H1 (cell line): ENCODE data around the gene PRR7. TPM values are rescaled to one million over a fixed set of nuclear protein-coding genes. Genes with fewer than 3 reads are reported as not detected.

ENCODE experiments used
- CTCF ChIA-PET: fragments of 300-600 bp; sonication (Branson Sonifier 250); formaldehyde crosslinking; loops from one replicate; lab custom pipeline; 2021; ENCODE audit not compliant: partially characterized antibody; lab: Charles Lee
- POLR2A ChIA-PET: fragments of 300-600 bp; sonication (Branson Sonifier 250); formaldehyde crosslinking; loops from one replicate; lab custom pipeline; 2021; ENCODE audit warnings: inconsistent platforms; ENCODE audit not compliant: partially characterized antibody; lab: Charles Lee
- DNase-seq, 2 experiments: peaks; one replicate each; pipeline versions ENCODE4 v3.0.0 to v3.0.0-alpha.2; 2010 to 2022; ENCODE audit warnings: low spot score in 2 of 2, low read depth in 1 of 2, mixed read lengths in 1 of 2
- FAIRE-seq: peaks from 2 replicates; lab custom pipeline; 2011; peaks lifted over from hg19 to GRCh38; lab: Jason Lieb, UNC
- H2AFZ ChIP-seq: 2 replicates; pipeline ENCODE4 v1.8.1; 2012; ENCODE audit warnings: low read length, inconsistent platforms
- H2AK5ac ChIP-seq: 2 replicates; pipeline ENCODE4 v1.6.1; 2013; ENCODE audit warnings: low read depth, low read length
- H2BK120ac ChIP-seq: replicated peaks from 2 replicates; pipeline ENCODE3; 2013; ENCODE audit warnings: low read depth, low read length, inconsistent platforms
- H2BK12ac ChIP-seq: 2 replicates; pipeline ENCODE4 v1.6.1; 2013; ENCODE audit warnings: low read depth, low read length
- H2BK15ac ChIP-seq: 2 replicates; pipeline ENCODE4 v1.6.1; 2013; ENCODE audit warnings: low read length
- H2BK20ac ChIP-seq: 2 replicates; pipeline ENCODE4 v1.6.1; 2013; ENCODE audit warnings: low read length
- H2BK5ac ChIP-seq: 2 replicates; pipeline ENCODE4 v1.6.1; 2013; ENCODE audit warnings: low read depth, low read length
- H3K14ac ChIP-seq: 2 replicates; pipeline ENCODE4 v1.6.1; 2013; ENCODE audit warnings: inconsistent platforms; ENCODE audit not compliant: insufficient read length
- H3K18ac ChIP-seq: 2 replicates; pipeline ENCODE4 v1.6.1; 2013; ENCODE audit warnings: low read length; ENCODE audit errors: extremely low read depth
- H3K23ac ChIP-seq: 2 replicates; pipeline ENCODE4 v1.6.1; 2013; ENCODE audit warnings: inconsistent platforms; ENCODE audit not compliant: insufficient read length
- H3K23me2 ChIP-seq: 2 replicates; pipeline ENCODE4 v1.6.1; 2013; ENCODE audit warnings: low read depth, low read length
- H3K27ac ChIP-seq: 2 replicates; pipeline ENCODE4 v1.6.1; 2011; ENCODE audit warnings: low read depth, low read length, inconsistent platforms
- H3K27me3 ChIP-seq, 4 experiments: replicated peaks in 1 of 4; 1 replicate in 1 of 4; 2 replicates in 3 of 4; pipeline versions ENCODE4 v1.6.1 to v1.8.1; 2011 to 2013; ENCODE audit warnings: low read length in 3 of 4, mild to moderate bottlenecking in 3 of 4, inconsistent platforms in 2 of 4, mixed read lengths in 2 of 4, moderate library complexity in 1 of 4; ENCODE audit not compliant: control insufficient read depth in 3 of 4, insufficient read depth in 3 of 4; ENCODE audit errors: extremely low read depth in 1 of 4
- H3K36me3 ChIP-seq, 4 experiments: 2 replicates each; pipeline versions ENCODE4 v1.6.1 to v1.8.1; 2011 to 2013; ENCODE audit warnings: mild to moderate bottlenecking in 4 of 4, low read length in 3 of 4, moderate library complexity in 2 of 4, control low read depth in 1 of 4, inconsistent platforms in 1 of 4; ENCODE audit not compliant: insufficient read depth in 4 of 4, control insufficient read depth in 2 of 4
- H3K4ac ChIP-seq: replicated peaks from 2 replicates; pipeline ENCODE3; 2013; ENCODE audit warnings: low read length, low read depth, mixed read lengths, inconsistent platforms; ENCODE audit not compliant: insufficient read length
- H3K4me1 ChIP-seq, 4 experiments: replicated peaks in 1 of 4; 1 replicate in 1 of 4; 2 replicates in 3 of 4; pipeline versions ENCODE4 v1.6.1 to v1.8.1; 2011 to 2013; ENCODE audit warnings: low read length in 3 of 4, inconsistent platforms in 2 of 4, mixed read lengths in 1 of 4; ENCODE audit not compliant: insufficient read depth in 4 of 4, control insufficient read depth in 3 of 4
- H3K4me2 ChIP-seq, 2 experiments: 2 replicates each; pipeline versions ENCODE4 v1.6.1 to v1.8.1; 2011 to 2013; ENCODE audit warnings: low read depth in 2 of 2, low read length in 2 of 2, control low read depth in 1 of 2, inconsistent platforms in 1 of 2, mild to moderate bottlenecking in 1 of 2; ENCODE audit not compliant: insufficient read depth in 1 of 2
- H3K4me3 ChIP-seq, 4 experiments: fragments of 200-600, 300-600 bp in 1 of 4; sonication (generic), shearing (Covaris generic), sonication (Bioruptor Twin) in 1 of 4; 2 replicates each; pipeline versions ENCODE4 v1.5.1 to v1.8.1; 2011 to 2016; ENCODE audit warnings: low read length in 4 of 4, low read depth in 3 of 4, control low read depth in 2 of 4, inconsistent platforms in 2 of 4, mild to moderate bottlenecking in 2 of 4, mixed read lengths in 1 of 4, moderate library complexity in 1 of 4; ENCODE audit not compliant: insufficient read depth in 2 of 4; ENCODE audit errors: extremely low read depth in 1 of 4
- H3K56ac ChIP-seq: replicated peaks from 2 replicates; pipeline ENCODE3; 2013; ENCODE audit warnings: low read depth, mild to moderate bottlenecking, mixed read lengths, low read length, inconsistent platforms; ENCODE audit not compliant: insufficient read length
- H3K79me1 ChIP-seq: 2 replicates; pipeline ENCODE4 v1.6.1; 2013; ENCODE audit warnings: low read depth, low read length, control low read depth
- H3K79me2 ChIP-seq, 2 experiments: 2 replicates each; pipeline versions ENCODE4 v1.6.1 to v1.8.1; 2012 to 2013; ENCODE audit warnings: low read length in 2 of 2, mild to moderate bottlenecking in 2 of 2, inconsistent platforms in 1 of 2; ENCODE audit not compliant: insufficient read depth in 2 of 2, control insufficient read depth in 1 of 2
- H3K9ac ChIP-seq, 4 experiments: replicated peaks in 1 of 4; 1 replicate in 1 of 4; 2 replicates in 3 of 4; pipeline versions ENCODE4 v1.6.1 to v1.8.1; 2011 to 2013; ENCODE audit warnings: low read depth in 3 of 4, low read length in 3 of 4, control low read depth in 2 of 4, mild to moderate bottlenecking in 2 of 4, moderate library complexity in 2 of 4, inconsistent platforms in 1 of 4; ENCODE audit errors: extremely low read depth in 1 of 4
- H3K9me3 ChIP-seq, 2 experiments: 2 replicates each; pipeline versions ENCODE4 v1.6.1 to v1.8.1; 2012 to 2013; ENCODE audit warnings: mild to moderate bottlenecking in 2 of 2, moderate library complexity in 2 of 2, control low read depth in 1 of 2, inconsistent platforms in 1 of 2, low read depth in 1 of 2, low read length in 1 of 2, mixed read lengths in 1 of 2; ENCODE audit not compliant: insufficient read depth in 2 of 2
- H4K20me1 ChIP-seq, 2 experiments: replicated peaks in 1 of 2; 2 replicates each; pipeline versions ENCODE3 to v1.8.1; 2011 to 2013; ENCODE audit warnings: inconsistent platforms in 2 of 2, low read length in 2 of 2, mild to moderate bottlenecking in 1 of 2; ENCODE audit not compliant: insufficient read depth in 2 of 2, control insufficient read depth in 1 of 2
- H4K5ac ChIP-seq: 2 replicates; pipeline ENCODE4 v1.6.1; 2013; ENCODE audit warnings: low read length, low read depth, mixed read lengths, inconsistent platforms; ENCODE audit not compliant: insufficient read length
- H4K8ac ChIP-seq: 2 replicates; pipeline ENCODE4 v1.8.0; 2013; ENCODE audit warnings: mild to moderate bottlenecking, moderate library complexity, low read length, inconsistent platforms; ENCODE audit not compliant: insufficient read depth; ENCODE audit errors: extremely low read depth
- H4K91ac ChIP-seq: replicated peaks from 2 replicates; pipeline ENCODE3; 2013; ENCODE audit warnings: low read length, mixed read lengths, inconsistent platforms; ENCODE audit not compliant: insufficient read length
- BRCA1 ChIP-seq: IDR thresholded peaks from 2 replicates; pipeline ENCODE4 v1.6.1; 2012; ENCODE audit warnings: low read depth, low read length, improper control_type of control experiment
- CTBP2 ChIP-seq: IDR thresholded peaks from 2 replicates; pipeline ENCODE4 v1.7.0; 2011; ENCODE audit warnings: borderline replicate concordance, mild to moderate bottlenecking, moderate library complexity, mixed read lengths, low read length; ENCODE audit not compliant: insufficient read depth, insufficient read length
- CTCF ChIP-seq, 3 experiments: IDR thresholded peaks; 1 replicate in 2 of 3; 2 replicates in 1 of 3; pipeline versions ENCODE4 v1.5.1 to v1.6.1; 2011; ENCODE audit warnings: low read length in 3 of 3, mild to moderate bottlenecking in 3 of 3, inconsistent platforms in 2 of 3, low read depth in 1 of 3, moderate library complexity in 1 of 3; ENCODE audit not compliant: insufficient read depth in 1 of 3; ENCODE audit errors: control extremely low read depth in 1 of 3
- POLR2A ChIP-seq, 2 experiments: IDR thresholded peaks; 1 replicate in 1 of 2; 2 replicates in 1 of 2; pipeline ENCODE4 v1.6.1; 2011; ENCODE audit warnings: low read depth in 2 of 2, low read length in 2 of 2, mild to moderate bottlenecking in 2 of 2; ENCODE audit errors: control extremely low read depth in 1 of 2
- POLR2AphosphoS5 ChIP-seq: IDR thresholded peaks from 2 replicates; pipeline ENCODE4 v1.6.1; 2011; ENCODE audit warnings: low read depth, low read length
- RAD21 ChIP-seq, 2 experiments: IDR thresholded peaks in 1 of 2; conservative IDR thresholded peaks in 1 of 2; 2 replicates each; pipeline ENCODE4 v1.6.1; 2011; ENCODE audit warnings: low read depth in 2 of 2, low read length in 2 of 2, improper control_type of control experiment in 1 of 2, inconsistent platforms in 1 of 2, mild to moderate bottlenecking in 1 of 2, moderate library complexity in 1 of 2
- RXRA ChIP-seq: IDR thresholded peaks from 2 replicates; pipeline ENCODE4 v1.6.1; 2011; ENCODE audit warnings: low read depth, mild to moderate bottlenecking, low read length, moderate library complexity; ENCODE audit not compliant: insufficient read depth
- TEAD4 ChIP-seq: IDR thresholded peaks from 2 replicates; pipeline ENCODE4 v1.6.1; 2012; ENCODE audit warnings: low read depth, low read length, inconsistent platforms, mixed read lengths
- WGBS, 2 experiments: shearing (Covaris generic) in 1 of 2; methylation state at CpG; one replicate each; pipeline versions ENCODE4 v1.1.6 to v1.1.7; 2013 to 2015; ENCODE audit warnings: low lambda C conversion rate in 2 of 2, mixed read lengths in 2 of 2, inconsistent platforms in 1 of 2, low coverage in 1 of 2, missing lambda C conversion rate in 1 of 2; ENCODE audit not compliant: insufficient replicate concordance in 2 of 2, insufficient coverage in 1 of 2, insufficient read length in 1 of 2; ENCODE audit errors: extremely low coverage in 1 of 2, missing lambda C conversion rate in 1 of 2; 5-methylcytosine and 5-hydroxymethylcytosine counted together
- polyA plus RNA-seq, 7 experiments: library from polyadenylated mRNA; depleted of rRNA in 3 of 7; stranded (reverse) in 5 of 7; unstranded in 2 of 7; fragments of >200 nt in 5 of 7; fragments of 200-250 nt in 2 of 7; gene quantifications; 1 replicate in 5 of 7; 2 replicates in 1 of 7; 4 replicates in 1 of 7; pipeline versions ENCODE4 v1.2.1 to v1.2.3, GENCODE V29; 2011 to 2013; ENCODE audit warnings: missing spikeins in 2 of 7, mixed read lengths in 2 of 7
- total RNA-seq: library from RNA; stranded (reverse); fragmentation: NEBNext Ultra II Directional; extraction: Animal tissue kit (Norgen Biotek cat#: 25700); gene quantifications from 2 replicates; pipeline ENCODE4 v1.2.1, GENCODE V29; 2021

The PRR7 gene
- total and polyA plus RNA-seq, 2 of the 8 experiments (the other 6 are each of a cell fraction or from before 2014, with no cell fraction given), result 8.0 to 11.8 TPM

- CTCF ChIA-PET, result interaction anchor here (0.9 to 12.7 kb wide), 9 partner anchors 8 to 56 kb away, joined by 3 to 306 read pairs (median 7); partner anchors contain the start of genes DDX41, DOK3 and PDLIM7
- Histone ChIP-seq H2BK5ac (no peak overlapping the region), H3K79me2 (no peaks in the 10 kb centered on the region), H3K14ac (no peak overlapping the region), H3K56ac (no peak overlapping the region), H3K18ac (no peak overlapping the region), H4K91ac (no peak overlapping the region), H3K36me3 (peaks cover 24 to 66% (median 47%) of the 10 kb centered on the region in 4 experiments), H3K23me2 (no peaks in the 10 kb centered on the region; the same call in 1 of the 2 replicates), H3K4ac (no peak overlapping the region), H3K79me1 (peaks cover 7% of the 10 kb centered on the region; the same call in 1 of the 2 replicates), H4K8ac (no peak overlapping the region; the same call in 1 of the 2 replicates), H3K4me1 (peaks cover 0 to 5% (median 3%) of the 10 kb centered on the region in 4 experiments; a peak in 5 of 7 replicates), H2AFZ (no peak overlapping the region), H2BK12ac (no peak overlapping the region), H2AK5ac (no peak overlapping the region), H3K4me2 (no peak overlapping the region), H3K4me3 (no peak overlapping the region), H2BK15ac (no peak overlapping the region), H3K23ac (no peak overlapping the region), H3K27me3 (no peaks in the 10 kb centered on the region), H2BK20ac (no peak overlapping the region), H3K9ac (no peak overlapping the region), H2BK120ac (no peak overlapping the region), H4K5ac (no peak overlapping the region), H3K27ac (no peak overlapping the region), H4K20me1 (peaks cover 7 to 17% of the 10 kb centered on the region in 2 experiments), H3K9me3 (no peaks in the 10 kb centered on the region)
- DNase-seq, result no peak
- FAIRE-seq, result no peak
- TF ChIP-seq CTCF (IDR thresholded peaks at IDR 0.05; ENCODE audit: control extremely low read depth in 1 of 3, insufficient read depth in 1 of 3, low read depth in 1 of 3, low read length in 3 of 3) (peak in 1 of 3 experiments; percentile 37; a peak in 1 of 4 replicates), CTBP2 (no peak), RAD21 (IDR thresholded peaks at IDR 0.05 in 1 of 2, conservative IDR thresholded peaks at IDR 0.05 in 1 of 2; ENCODE audit: low read depth in 2 of 2, low read length in 2 of 2) (no peak; a peak in 1 of 4 replicates), POLR2AphosphoS5 (peak; percentile 33; the same call in 1 of the 2 replicates), BRCA1 (no peak), RXRA (no peak), TEAD4 (no peak), POLR2A (IDR thresholded peaks at IDR 0.05; ENCODE audit: control extremely low read depth in 1 of 2, low read depth in 2 of 2, low read length in 2 of 2) (peak in 1 of 2 experiments; percentile 13; a peak in 1 of 3 replicates)
- POLR2A ChIA-PET, result interaction anchor here (0.6 to 67.5 kb wide), 3 partner anchors 8 to 123 kb away, joined by 3 to 3349 read pairs (median 3349); partner anchors contain the start of genes DBN1, DOK3, PDLIM7 and PRR7
- 96% methylated on average over 15 of the region's 15 CpGs; no CpG with 5 or more reads in 1 of the 2 experiments for WGBS, 2 experiments
These were observed 41.4 kb downstream of the PRR7 start for GRCh38 chr5:177487975-177488374.
